ENCODE measurements around the gene DCUN1D2.

DNA sequence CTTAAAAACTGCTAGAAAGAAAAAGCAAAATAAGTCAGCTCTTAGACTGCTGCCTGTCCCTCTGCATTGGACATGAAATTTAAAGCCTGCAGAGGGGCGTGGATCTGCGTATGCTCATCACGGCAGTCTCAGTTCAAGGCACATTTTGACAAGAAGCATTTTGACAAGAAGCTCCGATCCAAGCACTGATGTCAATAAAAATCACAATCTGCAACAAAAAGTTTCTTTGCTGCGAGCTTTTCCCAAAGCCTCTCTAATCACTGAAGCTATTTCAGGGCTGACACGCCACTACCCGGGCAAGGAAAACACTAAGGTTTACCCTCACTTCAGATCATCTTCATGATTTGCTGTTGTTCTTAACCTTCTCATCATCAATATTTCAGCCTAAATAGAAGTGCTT is 7.4 kb downstream of the DCUN1D2 start:
- TF ChIP-seq POLR2A (IDR thresholded peaks at IDR 0.05) (no peak), CTCF (IDR thresholded peaks at IDR 0.05) (no peak)
